HG02870 (cell line): ENCODE results near the gene NAP1L1.

ENCODE experiments used
- ATAC-seq: cut with Tn5 transposase; IDR thresholded peaks from one replicate; pipeline ENCODE4 v1.9.1; 2021; ENCODE audit warnings: mild to moderate bottlenecking, moderate library complexity; ENCODE audit not compliant: unreplicated experiment

The NAP1L1 gene

GRCh38 chr12:76041406-76041805 is 43.1 kb downstream of the NAP1L1 start:
- ATAC-seq = no peak

GRCh38 chr12:76040461-76040860 is 44.0 kb downstream of the NAP1L1 start:
- no peak for ATAC-seq

- no peak for ATAC-seq
Measured at GRCh38 chr12:76038176-76038575, 46.3 kb downstream of the NAP1L1 start.

GRCh38 chr12:76037130-76038103 is 47.1 kb downstream of the NAP1L1 start:
- peak; percentile 72 for ATAC-seq

- no peak for ATAC-seq
Measured at GRCh38 chr12:76035045-76035444, 49.4 kb downstream of the NAP1L1 start.

- ATAC-seq = no peak
Measured at GRCh38 chr12:76033081-76034011, 51.1 kb downstream of the NAP1L1 start.

- ATAC-seq = peak; percentile 19
Measured at GRCh38 chr12:76032043-76032981, 52.2 kb downstream of the NAP1L1 start.

- ATAC-seq = peak; percentile 82
Measured at GRCh38 chr12:76031414-76032042, 53.0 kb downstream of the NAP1L1 start, which contains the start of gene PHLDA1. Gene PHLDA1 (minus strand): TSS chr12:76031776.

- peak; percentile 13 for ATAC-seq
Measured at GRCh38 chr12:76031081-76031413, 53.4 kb downstream of the NAP1L1 start.

GRCh38 chr12:76030341-76031080 is 54.0 kb downstream of the NAP1L1 start:
- ATAC-seq = peak; percentile 0

GRCh38 chr12:76029982-76030340 is 54.5 kb downstream of the NAP1L1 start:
- ATAC-seq = no peak

GRCh38 chr12:76028571-76029277 is 55.8 kb downstream of the NAP1L1 start:
- no peak for ATAC-seq

- no peak for ATAC-seq
Measured at GRCh38 chr12:76026643-76027063, 57.8 kb downstream of the NAP1L1 start.

GRCh38 chr12:76025601-76026575 is 58.6 kb downstream of the NAP1L1 start:
- ATAC-seq = no peak

GRCh38 chr12:76024942-76025600 is 59.4 kb downstream of the NAP1L1 start:
- ATAC-seq = no peak

- no peak for ATAC-seq
Measured at GRCh38 chr12:76024102-76024781, 60.2 kb downstream of the NAP1L1 start.
